Fibroblast of pulmonary artery (primary cell): ENCODE results near the gene RASD2.
"Not testable (repeated sequence)": the region's sequence is repeated elsewhere in the genome, so short reads cannot be mapped to it uniquely, and the experiment has no call there.

Experiments used
- DNase-seq: peaks from one replicate; pipeline ENCODE4 v3.0.0-alpha.2; 2010; ENCODE audit warnings: low read depth
- H3K4me3 ChIP-seq: replicated peaks from 2 replicates; pipeline ENCODE4 v1.5.1; 2011; ENCODE audit warnings: low read depth, mild to moderate bottlenecking, control low read depth, low read length, moderate library complexity
- TF ChIP-seq, protein P1 (sequence below): IDR thresholded peaks from 2 replicates; pipeline ENCODE4 v1.5.1; 2011; ENCODE audit warnings: mild to moderate bottlenecking, control low read depth, low read length, inconsistent platforms; ENCODE audit errors: missing control alignments

RASD2 gene

GRCh38 chr22:35540595-35541253 is at the start of gene RASD2:
RASD2 (plus strand) TSS chr22:35540831; CDS start chr22:35546810, 5,979 bp downstream.
- no peak for DNase-seq

GRCh38 chr22:35491061-35491907 is 49.3 kb upstream of the RASD2 start:
- not testable (repeated sequence) for DNase-seq, H3K4me3 ChIP-seq

More at GRCh38 chr22:35540595-35541253, at the start of gene RASD2:
- TF ChIP-seq, protein P1, sequence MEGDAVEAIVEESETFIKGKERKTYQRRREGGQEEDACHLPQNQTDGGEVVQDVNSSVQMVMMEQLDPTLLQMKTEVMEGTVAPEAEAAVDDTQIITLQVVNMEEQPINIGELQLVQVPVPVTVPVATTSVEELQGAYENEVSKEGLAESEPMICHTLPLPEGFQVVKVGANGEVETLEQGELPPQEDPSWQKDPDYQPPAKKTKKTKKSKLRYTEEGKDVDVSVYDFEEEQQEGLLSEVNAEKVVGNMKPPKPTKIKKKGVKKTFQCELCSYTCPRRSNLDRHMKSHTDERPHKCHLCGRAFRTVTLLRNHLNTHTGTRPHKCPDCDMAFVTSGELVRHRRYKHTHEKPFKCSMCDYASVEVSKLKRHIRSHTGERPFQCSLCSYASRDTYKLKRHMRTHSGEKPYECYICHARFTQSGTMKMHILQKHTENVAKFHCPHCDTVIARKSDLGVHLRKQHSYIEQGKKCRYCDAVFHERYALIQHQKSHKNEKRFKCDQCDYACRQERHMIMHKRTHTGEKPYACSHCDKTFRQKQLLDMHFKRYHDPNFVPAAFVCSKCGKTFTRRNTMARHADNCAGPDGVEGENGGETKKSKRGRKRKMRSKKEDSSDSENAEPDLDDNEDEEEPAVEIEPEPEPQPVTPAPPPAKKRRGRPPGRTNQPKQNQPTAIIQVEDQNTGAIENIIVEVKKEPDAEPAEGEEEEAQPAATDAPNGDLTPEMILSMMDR = no peak
- peak within 1 kb of the TSS; percentile 43 for H3K4me3 ChIP-seq

DNA sequence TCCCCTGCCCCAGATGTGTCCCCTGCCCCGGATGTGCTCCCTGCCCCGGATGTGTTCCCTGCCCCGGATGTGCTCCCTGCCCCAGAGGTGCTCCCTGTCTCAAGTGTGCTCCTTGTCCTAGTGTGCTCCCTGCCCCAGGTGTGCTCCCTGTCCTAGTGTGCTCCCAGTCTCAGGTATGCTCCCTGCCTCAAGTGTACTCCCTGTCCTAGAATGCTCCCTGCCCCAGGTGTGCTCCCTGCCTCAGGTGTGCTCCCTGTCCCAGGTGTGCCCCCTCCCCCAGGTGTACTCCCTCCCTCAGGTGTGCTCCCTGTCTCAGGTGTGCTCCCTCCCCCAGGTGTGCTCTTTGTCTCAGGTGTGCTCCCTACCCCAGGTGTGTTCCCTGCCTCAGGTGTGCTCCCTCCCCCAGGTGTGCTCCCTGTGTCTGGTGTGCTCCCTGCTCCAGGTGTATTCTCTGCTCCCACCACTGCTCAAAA is 48.7 kb upstream of the RASD2 start:
- TF ChIP-seq, protein P1 = no peak
- H3K4me3 ChIP-seq = no peak overlapping the region
- no peak for DNase-seq

DNA sequence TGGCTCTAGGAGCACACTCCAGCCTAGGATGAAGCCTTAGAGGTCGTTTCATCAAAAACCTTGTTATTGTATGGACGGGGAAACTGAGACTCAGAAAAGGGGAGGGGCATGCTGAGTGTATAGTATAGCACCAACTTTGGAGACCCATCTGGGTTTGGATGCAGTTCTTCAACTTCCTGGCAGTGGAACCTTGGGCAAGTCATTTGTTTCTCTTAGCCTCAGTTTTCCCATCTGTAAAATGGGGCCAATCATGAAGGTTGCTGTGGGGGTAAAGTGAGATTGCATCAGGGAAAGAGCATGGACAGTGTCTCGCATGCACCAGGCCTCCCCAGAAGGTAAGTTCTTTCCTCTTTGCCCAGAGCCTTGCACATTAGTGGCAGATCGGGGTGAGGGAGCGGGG is 47.6 kb upstream of the RASD2 start:
- no peak for DNase-seq
- H3K4me3 ChIP-seq = no peak overlapping the region
- TF ChIP-seq, protein P1 = no peak

DNA sequence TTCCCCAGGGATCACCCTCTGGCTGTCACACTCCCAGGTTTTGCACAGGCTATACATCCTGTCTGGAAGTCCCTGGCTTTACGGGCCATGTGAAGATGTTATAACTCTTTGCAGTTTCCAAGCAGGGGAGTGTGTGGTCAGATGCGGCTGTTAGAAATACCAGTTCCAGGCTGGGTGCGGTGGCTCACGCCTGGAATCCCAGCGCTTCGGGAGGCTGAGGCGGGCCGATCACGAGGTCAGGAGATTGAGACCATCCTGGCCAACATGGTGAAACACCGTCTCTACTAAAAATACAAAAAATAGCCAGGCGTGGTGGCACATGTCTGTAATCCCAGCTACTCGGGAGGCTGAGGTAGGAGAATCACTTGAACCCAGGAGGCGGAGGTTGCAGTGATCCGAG is 44.9 kb upstream of the RASD2 start:
- not testable (repeated sequence) for H3K4me3 ChIP-seq, DNase-seq

GRCh38 chr22:35496768-35497312 is 43.8 kb upstream of the RASD2 start:
- H3K4me3 ChIP-seq = no peak overlapping the region
- DNase-seq = no peak
- TF ChIP-seq, protein P1 = no peak

DNA sequence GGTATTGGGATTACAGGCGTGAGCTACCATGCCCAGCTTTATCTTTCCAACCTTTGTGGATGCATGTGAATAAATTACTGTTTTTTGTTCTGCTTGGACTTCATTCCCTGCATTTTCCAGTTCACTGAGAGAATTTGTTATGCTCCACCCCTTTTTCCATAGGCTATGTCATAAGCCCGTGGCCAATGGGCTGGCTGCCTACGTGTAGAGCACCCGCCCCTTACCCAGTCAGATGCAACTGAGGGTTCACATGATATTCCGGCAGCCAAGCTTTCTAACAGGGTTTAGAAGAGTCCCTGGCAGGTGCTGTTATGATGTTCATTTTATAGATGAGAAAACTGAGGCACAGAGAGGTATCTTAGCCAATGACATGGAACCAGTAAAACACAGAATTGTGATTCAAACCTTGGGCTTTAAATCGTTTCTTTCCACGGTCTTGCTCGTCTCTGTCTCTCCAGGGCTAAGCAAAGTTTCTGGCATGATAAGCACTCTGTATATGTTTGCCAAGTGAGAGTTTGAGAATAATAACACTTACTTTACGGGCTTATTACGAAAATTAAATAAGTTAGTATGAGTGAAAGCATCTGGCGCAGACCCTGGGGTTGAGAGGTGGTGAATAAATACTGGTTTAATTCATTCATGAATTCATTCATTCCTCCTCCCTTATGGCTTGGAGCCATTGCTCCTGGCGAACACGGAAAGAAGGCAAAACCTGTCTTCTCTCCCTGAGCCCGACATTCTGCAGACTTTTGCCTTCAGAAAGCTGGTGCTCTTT is 42.4 kb upstream of the RASD2 start:
- DNase-seq = peak; percentile 32
- TF ChIP-seq, protein P1 = no peak
- H3K4me3 ChIP-seq = no peak overlapping the region
